Breast epithelium (tissue), 3 donors: ENCODE results near the gene DDA1.

Source experiments
- POLR2A ChIP-seq: fragments of 450-650 bp; IDR thresholded peaks from one replicate; pipeline ENCODE4 v1.6.1; 2016; ENCODE audit warnings: antibody characterized with exemption, mild to moderate bottlenecking, moderate library complexity
- POLR2AphosphoS5 ChIP-seq, 3 donors: sonication (generic); formaldehyde crosslinking; IDR thresholded peaks; one replicate each; pipeline ENCODE4 v1.6.1; 2017; ENCODE audit warnings: antibody characterized with exemption in 3 of 3
- TF ChIP-seq, protein P1 (sequence below), 3 donors: fragments of 450-650 bp; IDR thresholded peaks; one replicate each; pipeline ENCODE4 v1.5.1; 2016 to 2017; ENCODE audit warnings: antibody characterized with exemption in 3 of 3, mild to moderate bottlenecking in 3 of 3, moderate library complexity in 3 of 3

DNA sequence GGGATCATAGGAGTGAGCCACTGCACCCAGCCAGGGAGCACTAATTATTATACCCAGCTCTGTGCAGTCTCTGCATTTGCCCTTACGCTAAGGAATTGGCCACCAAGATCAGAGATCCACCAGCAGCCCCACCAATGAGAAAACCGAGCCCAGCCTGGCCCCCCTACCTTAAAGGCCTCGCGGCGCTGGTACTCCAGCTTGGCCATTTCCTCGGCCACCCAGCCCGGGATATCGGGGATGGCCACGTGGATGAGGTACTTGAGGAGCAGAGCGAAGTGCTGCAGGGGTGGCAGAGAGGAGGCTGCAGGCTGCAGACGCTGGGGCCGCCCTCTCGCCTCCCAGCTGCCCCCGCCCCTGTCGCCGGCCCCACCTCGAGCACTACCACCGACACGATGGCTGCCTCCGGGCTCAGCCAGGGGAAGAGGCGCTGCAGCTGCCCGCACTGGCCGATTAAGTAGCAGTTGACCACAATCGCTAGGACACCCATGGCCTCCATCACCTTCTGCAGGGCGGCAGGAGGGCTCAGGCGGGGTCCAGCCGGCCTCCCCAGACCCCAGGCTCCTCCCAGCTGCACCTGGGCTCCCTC lies 17.8 kb downstream of the DDA1 start:
- TF ChIP-seq, protein P1, sequence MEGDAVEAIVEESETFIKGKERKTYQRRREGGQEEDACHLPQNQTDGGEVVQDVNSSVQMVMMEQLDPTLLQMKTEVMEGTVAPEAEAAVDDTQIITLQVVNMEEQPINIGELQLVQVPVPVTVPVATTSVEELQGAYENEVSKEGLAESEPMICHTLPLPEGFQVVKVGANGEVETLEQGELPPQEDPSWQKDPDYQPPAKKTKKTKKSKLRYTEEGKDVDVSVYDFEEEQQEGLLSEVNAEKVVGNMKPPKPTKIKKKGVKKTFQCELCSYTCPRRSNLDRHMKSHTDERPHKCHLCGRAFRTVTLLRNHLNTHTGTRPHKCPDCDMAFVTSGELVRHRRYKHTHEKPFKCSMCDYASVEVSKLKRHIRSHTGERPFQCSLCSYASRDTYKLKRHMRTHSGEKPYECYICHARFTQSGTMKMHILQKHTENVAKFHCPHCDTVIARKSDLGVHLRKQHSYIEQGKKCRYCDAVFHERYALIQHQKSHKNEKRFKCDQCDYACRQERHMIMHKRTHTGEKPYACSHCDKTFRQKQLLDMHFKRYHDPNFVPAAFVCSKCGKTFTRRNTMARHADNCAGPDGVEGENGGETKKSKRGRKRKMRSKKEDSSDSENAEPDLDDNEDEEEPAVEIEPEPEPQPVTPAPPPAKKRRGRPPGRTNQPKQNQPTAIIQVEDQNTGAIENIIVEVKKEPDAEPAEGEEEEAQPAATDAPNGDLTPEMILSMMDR (IDR thresholded peaks at IDR 0.05) = no peak
- TF ChIP-seq POLR2A (no peak), POLR2AphosphoS5 (IDR thresholded peaks at IDR 0.05) (no peak)
